Fibroblast of lung (primary cell): Measurements from ENCODE around the gene BAG5.

Source experiments
- EZH2 ChIP-seq: IDR thresholded peaks from 2 replicates; pipeline ENCODE4 v1.5.1; 2012; ENCODE audit warnings: low read length, control low read depth, mild to moderate bottlenecking; ENCODE audit errors: missing control alignments
- TF ChIP-seq, protein P1 (sequence below), 2 donors: IDR thresholded peaks in 1 of 2; conservative IDR thresholded peaks in 1 of 2; 1 replicate in 1 of 2; 2 replicates in 1 of 2; pipeline ENCODE4 v1.5.1; 2011 to 2012; ENCODE audit warnings: low read length in 2 of 2, control low read depth in 1 of 2, inconsistent platforms in 1 of 2, low read depth in 1 of 2, mild to moderate bottlenecking in 1 of 2

DNA sequence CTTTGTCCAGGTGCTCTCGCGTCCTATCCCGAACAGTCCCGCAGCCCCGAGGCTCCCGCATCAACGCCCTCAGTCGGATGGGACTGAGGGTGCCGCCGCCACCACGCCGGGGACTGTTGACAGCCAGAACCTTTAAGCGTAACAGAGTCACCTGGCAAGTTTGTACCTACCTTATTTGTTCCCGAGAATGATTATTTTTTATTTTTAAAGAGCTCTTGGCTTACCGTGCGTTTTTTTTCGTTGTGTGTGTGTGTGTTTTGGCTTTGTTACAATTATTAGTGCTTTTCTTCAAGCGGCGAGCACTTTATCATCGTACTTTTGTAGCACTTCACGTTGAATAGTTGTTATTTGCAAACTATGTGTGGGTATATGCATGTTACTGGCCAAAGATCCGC is 766 bp upstream of the BAG5 start:
- TF ChIP-seq, protein P1, sequence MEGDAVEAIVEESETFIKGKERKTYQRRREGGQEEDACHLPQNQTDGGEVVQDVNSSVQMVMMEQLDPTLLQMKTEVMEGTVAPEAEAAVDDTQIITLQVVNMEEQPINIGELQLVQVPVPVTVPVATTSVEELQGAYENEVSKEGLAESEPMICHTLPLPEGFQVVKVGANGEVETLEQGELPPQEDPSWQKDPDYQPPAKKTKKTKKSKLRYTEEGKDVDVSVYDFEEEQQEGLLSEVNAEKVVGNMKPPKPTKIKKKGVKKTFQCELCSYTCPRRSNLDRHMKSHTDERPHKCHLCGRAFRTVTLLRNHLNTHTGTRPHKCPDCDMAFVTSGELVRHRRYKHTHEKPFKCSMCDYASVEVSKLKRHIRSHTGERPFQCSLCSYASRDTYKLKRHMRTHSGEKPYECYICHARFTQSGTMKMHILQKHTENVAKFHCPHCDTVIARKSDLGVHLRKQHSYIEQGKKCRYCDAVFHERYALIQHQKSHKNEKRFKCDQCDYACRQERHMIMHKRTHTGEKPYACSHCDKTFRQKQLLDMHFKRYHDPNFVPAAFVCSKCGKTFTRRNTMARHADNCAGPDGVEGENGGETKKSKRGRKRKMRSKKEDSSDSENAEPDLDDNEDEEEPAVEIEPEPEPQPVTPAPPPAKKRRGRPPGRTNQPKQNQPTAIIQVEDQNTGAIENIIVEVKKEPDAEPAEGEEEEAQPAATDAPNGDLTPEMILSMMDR (conservative IDR thresholded peaks at IDR 0.05 in 1 of 2, IDR thresholded peaks at IDR 0.05 in 1 of 2; ENCODE audit: low read depth in 1 of 2, low read length in 2 of 2), result no peak
- TF ChIP-seq EZH2, result no peak
